HL-60/S4 treated with retinoic acid at 250 ng/mL for 4 days and 3 days (cell line): Measurements from ENCODE around the gene SCEL.

Experiments used
- in situ Hi-C: fragments of 300-500 bp; cut with MboI; formaldehyde crosslinking; loops from 2 replicates; pipeline ENCODE4 v1.7.0; 2022; ENCODE audit warnings: low sequenced_read_pairs

SCEL gene

DNA sequence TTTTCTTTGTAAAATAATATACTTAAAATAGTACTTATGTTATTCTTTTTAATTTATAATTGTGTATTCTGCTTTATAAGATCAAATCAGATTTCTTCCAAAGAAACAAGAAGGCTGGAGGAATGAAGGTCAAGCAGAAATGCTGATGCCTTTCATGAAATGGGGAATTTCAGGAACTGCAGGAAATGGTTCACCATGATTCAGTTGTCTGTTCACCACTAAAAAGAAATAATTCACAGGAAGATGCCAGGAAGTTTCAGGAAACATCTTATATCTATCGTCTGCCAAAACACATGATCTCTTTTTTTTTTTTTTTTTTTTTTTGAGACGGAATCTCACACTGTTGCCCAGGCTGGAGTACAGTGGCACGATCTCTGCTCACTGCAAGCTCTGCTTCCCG is 15.7 kb upstream of the SCEL start:
- in situ Hi-C loops = no loop called here

DNA sequence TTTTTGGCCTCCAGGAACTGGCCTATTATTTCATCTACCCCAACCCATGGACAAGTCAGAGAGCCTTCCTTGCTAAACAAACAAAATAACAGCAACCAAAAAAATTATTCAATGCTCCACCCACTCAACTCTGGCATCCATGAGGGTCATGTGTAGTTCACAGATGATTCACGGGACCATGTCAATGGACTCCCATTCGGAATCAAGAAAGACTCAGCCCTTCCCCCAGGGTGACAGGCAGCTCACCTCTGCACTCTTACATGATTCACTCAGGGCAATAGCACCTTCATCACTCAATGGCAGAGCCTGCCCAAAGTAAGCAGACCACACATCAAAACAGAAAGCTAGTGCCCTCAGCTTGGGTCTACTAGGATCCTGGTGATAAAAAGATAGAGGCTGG is 14.3 kb upstream of the SCEL start:
- in situ Hi-C loops = no loop called here

DNA sequence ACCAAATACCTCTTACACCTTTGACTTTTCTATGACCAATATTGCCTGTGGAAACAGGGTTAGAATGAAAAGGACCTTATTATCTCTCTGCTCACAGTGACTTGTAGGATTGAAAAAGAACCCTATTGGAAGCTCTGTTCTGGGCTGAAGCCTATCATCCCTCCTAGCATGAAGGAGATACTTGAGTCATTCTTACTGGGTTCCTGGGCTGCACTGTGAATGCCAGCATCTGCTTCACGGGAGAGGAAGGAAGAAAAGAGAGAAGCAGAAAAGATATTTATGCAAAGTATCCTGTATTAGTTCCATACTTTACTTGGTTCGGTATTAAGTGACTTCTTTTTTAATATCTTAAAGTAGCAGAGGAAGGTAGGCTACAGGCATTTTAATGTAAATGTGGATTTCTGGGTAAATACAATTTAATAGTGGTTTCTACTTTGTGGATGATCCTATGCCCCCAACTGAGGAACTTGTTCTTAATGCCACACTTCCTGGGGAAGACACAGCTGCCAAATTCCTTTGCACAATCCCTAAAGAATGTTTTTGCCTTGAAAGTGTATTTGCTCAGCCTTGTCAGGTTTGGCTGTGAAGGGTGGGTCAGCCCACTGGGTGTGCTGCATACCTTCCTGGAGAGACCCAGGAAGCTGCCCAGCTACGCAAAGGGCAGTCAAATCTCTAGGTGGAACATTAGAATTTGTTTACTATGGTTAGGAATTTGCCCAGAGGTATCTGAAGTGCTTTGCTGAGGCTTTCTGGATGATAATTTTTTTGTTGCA is 13.7 kb upstream of the SCEL start:
- in situ Hi-C loops = no loop called here

DNA sequence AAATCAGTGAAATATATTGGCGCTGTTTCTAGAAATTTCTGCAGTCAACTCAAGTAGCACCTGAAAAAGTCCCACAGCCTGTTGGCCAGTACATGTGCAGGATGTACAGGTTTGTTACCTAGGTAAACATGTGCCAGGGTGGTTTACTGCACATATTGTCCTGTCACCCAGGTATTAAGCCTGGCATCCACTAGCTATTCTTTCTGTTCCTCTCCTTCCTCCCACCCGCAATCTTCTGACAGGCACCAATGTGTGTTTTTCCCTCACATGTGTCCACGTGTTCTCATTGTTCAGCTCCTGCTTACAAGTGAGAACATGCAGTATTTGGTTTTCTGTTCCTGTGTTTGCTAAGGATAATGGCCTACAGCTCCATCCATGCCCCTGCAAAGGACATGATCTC is 13.1 kb upstream of the SCEL start:
- in situ Hi-C loops = no loop called here

DNA sequence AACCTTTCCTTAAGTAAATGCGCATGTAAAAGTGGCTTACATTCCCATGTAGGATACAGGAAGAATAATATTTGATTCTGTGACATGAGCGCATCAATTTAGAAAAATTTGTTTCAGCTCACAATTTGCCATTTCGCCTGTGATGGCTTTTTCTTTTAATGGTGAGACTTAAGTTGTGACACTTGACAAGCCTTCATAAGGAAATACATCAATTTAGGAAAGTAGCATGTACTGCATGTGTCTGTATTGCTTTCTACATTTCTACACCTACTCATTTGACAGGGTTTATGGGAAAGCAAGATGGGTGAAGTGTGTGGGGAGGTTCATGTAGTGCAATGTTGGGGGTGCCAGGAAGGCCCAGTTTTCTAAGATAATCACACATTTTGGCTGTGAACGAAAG is 12.1 kb upstream of the SCEL start:
- in situ Hi-C loops = no loop called here

DNA sequence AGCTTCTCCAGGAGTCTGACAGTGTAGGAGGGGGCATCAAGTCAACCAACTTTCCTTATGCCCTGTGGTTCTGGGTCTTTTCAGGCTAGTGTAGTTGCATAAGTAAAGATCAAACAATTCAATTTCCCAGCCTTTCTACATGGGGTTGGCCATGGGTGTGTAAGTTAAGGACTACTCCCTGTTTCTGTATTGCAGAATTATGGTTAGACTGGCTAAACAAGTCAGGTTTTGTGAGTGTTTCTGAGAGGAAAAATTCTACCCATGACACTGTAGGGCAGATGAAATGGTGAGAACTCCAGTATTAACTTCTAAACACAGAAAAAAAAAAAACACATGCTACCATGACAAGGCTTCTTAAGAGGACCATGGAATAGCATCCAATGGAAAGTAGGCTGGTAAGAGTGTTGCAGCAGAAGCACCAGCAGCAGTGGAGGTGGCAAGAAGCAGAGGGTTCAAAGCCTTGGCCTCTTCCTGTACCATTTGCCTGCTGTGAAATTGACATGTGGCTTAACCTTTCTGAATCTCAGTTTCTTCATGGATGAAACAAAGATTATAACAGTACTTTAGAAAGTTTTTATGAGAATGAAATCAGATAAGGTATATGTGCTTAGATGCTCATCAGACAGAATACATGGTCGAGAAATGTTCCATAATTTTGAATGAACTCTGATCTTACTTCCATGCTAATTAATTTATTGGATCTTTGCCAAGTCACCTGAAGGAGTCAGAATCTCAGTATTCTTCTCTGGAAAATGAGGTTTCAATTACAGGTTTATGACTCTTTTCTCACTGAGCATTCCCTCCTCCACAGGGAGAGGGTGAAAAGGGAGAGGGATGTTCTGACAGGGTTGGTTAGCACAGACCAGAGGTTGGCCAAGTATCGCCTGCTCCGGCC is 11.4 kb upstream of the SCEL start:
- in situ Hi-C loops = no loop called here

DNA sequence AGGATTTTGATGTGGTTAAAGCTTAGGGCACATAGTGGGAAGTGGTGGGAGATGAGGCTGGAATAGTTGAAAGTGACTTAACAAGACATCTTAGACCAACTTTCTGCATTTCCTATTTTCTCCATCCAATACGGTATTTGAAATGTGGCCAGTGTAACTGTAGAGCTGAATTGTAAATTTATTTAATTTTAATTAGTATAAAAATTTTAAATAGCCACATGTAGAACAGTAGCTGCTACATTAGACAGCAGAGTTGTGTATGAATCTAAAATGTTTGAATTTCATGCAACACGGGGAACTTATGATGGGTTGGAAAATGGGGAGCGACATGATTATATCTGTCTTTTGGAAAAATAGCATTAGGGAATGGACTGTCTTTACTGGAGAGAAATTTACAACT is 7.1 kb upstream of the SCEL start:
- in situ Hi-C loops = no loop called here

DNA sequence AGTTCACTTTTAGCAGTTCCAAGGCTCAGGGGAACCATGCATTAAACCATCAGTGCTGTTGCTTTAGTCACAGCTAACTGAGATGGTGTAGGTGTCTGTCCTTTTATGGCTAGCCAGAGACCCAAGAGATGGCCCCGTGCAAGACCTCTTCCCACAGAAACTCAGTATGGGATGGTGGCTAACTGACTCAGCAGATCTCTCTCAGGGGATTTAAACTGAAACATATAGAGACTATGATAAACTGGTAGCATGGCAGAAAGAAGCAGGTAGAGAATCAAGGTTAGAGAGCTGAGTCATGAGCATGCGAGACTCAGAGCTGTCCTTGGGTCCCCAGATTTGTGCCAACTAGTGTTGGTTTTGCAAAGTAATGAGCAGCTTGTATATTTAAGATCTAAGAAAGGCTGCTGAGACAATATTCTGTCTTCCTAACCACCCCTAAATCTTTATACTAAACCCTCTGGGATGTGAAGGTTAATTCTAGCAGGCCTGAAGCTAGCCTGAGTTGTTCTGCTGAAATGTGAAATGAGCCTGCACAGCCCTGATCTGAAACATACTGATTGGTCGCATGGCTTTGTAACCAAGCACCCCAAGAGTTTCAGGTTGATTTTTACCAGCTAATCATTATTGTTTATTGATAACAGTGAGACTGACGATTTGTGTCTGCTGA is 6.5 kb upstream of the SCEL start:
- in situ Hi-C loops = no loop called here

DNA sequence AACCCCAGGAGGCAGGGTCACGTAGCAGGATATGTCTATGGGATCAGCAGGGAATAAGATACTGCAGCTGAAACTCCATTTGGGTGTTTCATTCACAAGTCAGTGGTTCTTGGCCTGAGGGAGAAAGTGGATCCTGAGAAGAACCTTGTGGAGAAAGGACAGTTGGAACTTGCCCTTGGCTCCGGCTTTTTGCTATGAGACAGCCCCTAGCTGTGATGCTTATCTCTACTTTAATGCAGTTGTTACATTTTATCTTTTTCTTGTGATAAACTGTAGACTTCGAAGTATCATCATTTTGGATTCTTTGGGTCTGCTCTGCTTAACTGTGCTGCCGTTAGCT is 6.0 kb upstream of the SCEL start:
- in situ Hi-C loops = no loop called here

DNA sequence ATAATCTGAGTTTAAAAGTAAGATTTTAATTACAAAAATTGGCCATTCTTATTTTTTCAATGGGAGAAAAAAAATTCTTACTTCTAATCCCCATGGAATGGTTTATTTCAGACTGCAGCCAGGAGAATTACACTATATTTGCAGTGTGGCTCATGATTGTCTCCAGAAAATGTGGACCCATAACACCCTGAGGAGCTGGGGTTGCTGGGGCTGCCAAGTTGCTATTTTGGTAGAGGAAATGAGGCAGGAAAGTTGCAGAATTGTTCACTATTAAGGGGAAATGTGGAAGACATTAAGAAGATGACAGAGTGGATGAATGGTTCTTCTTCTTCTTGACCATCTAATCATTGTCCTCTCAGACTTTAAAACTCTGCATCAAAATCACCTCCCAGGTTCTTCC is 4.6 kb upstream of the SCEL start:
- in situ Hi-C loops = no loop called here

DNA sequence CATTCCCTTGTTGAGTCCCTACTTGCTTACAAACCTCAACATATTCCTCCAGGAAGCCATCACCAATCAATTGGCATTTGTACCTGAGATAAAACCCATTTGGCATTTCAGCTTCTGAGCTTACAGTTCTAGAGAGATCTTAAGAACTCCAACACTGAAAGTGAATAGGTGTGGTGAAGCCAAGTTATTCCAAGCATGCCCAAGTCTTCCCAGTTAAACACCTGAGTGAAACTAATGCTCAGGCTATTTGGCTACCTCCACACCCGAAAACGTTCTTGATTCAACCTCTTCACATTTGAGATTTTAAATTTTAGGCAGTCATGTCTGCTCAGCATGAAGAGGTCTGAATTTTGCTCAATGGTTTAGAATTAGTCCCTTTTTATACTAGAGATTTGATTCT is 2.5 kb upstream of the SCEL start:
- in situ Hi-C loops = no loop called here

DNA sequence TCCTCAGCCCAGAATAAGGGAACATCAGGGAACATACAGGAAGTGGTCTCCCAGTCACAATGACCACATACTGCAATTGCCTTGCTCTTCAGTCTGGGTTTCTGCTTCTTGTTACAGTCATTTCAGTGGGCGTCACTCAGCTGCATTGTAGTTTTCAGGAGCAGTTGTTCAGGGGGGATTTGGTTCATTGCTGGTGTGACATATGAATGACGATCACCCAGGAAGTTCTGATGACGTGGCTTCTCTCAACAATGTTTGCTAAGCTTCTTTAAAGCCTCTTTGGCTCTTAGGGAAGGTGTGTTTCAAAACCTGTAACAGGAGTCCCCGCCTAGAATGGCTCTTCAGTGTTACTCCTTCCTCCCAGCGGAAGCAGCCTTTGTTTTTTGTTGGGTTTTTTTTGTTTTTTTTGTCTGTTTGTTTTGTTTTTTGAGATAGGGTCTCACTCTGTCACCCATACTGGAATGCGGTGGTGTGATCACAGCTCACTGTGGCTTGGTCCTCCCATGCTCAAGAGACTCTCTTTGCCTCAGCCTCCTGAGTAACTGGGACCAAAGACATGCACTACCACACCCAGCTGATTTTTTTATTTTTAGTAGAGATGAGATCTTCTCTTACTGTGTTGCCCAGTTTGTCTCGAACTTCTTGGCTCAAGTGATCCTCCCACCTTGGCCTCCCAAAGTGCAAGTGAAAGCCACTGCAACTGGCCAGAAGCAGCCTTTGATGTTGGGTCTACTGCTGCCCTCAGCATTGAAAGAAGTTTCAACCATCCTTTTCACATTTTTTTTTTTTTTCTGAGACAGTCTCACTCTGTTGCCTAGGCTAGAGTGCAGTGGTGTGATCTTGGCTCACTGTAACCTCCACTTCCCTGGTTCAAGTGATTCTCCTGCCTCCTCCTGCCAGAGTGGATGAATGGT is 1.4 kb upstream of the SCEL start:
- in situ Hi-C loops = no loop called here

DNA sequence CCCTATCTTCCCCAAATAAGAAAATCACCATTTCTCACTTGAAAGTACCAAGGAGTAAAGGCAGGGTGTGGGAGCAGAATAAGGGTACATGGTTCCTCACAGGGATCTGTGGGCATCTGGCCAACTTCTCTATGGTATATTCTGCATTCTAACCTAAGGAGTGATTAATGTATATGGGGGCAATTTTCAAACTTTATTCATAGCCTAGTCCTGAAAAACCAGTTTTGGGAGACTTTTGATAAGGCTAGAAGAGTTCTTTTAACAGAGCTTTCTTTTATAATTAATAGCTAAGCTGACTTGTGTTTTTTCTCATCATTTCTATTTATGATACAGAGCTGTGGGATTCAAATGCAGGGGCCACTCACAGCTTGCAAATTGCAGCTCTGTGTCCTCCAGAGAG is 852 bp downstream of the SCEL start:
- in situ Hi-C loops = no loop called here

DNA sequence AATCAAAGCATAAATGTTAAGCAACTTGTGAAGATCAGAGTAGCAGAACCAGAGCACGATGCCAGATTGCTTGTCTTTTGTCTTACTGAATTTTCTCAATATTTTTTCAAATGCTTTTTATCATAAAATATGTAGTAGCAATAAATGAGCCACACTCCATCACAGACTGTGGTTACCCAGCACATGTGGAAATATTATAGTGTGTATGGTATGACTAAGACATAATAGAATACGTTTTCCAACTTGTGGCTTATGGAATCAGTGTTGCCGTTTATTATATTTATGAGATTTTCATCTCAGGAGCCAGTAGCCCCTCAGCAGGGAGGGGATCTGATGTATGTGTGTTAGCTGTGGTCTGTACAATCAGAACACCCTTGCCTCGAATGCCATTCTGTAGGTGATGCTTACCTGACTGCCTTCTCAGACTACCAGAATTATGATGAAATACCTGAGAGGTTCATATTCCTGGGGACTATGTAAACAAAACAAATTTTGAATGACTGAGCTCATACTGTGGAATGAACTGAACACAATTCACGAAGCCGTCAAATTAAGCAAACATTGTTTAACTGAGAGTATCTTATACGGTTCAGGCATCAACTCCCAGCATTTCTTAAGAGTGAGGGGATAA is 1.9 kb downstream of the SCEL start:
- in situ Hi-C loops = no loop called here

DNA sequence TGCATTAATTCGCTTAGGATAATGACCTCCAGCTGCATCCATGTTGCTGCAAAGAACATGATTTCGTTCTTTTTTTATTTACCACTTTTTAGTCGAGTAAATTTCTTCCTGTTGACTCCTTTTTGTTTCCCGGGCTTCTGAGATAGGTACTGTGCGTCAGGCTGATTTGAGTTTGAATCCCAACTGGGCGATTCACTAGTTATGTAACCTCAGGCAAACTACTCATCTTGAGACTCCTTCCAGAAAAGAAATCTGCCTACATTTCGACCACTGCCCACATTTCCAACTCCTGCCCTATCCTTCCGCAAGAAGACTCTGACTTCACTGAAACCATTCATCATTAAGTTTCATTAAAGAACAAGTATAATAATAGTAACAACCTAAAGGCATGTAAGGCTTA is 8.2 kb downstream of the SCEL start:
- in situ Hi-C loops = no loop called here

DNA sequence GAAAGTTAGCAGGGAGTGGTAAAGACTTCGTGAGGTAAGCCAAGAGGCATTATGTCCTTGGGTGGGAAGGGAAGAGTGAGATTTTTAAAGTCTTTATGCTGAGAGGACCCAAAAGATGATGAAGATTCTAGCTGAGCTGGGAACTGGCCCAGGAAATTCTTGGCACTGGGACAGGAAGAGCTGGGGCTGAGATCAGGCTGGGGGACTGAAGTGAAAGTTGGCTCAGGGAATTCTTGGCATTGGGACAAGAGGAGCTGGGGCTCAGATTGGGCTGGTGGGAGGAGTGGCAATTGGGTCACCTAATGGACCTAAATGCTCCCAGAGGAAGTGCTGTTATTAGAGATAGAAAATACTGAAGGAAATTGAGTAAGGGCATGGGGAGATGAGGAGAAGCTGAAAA is 8.8 kb downstream of the SCEL start:
- in situ Hi-C loops = no loop called here

DNA sequence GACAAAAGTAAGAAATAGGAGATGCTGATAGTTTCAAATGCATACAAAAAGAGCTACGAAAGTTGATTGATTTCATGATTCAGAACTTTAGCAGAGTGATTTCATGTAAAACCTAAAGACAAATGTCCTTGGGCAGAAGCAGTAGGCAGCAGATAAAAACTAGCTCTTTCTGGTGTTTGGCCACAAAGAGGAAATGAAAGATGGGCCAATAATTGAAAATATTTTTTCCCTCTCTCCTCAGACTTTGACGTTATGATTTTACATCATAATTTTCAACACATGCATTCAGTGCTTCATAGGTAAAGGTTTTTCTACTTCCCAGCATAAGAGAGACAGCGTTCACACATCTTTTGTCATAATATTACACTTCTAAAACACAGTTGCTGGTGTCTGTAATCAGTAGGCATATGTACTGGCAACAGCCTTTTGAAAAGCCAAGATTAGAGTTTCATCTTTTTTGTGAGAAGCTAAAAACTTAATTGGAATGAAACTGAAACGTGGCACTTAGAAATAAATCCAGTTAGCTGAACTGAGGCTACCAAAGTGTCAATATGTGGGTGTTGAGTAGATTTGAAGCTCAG is 9.3 kb downstream of the SCEL start:
- in situ Hi-C loops = no loop called here

DNA sequence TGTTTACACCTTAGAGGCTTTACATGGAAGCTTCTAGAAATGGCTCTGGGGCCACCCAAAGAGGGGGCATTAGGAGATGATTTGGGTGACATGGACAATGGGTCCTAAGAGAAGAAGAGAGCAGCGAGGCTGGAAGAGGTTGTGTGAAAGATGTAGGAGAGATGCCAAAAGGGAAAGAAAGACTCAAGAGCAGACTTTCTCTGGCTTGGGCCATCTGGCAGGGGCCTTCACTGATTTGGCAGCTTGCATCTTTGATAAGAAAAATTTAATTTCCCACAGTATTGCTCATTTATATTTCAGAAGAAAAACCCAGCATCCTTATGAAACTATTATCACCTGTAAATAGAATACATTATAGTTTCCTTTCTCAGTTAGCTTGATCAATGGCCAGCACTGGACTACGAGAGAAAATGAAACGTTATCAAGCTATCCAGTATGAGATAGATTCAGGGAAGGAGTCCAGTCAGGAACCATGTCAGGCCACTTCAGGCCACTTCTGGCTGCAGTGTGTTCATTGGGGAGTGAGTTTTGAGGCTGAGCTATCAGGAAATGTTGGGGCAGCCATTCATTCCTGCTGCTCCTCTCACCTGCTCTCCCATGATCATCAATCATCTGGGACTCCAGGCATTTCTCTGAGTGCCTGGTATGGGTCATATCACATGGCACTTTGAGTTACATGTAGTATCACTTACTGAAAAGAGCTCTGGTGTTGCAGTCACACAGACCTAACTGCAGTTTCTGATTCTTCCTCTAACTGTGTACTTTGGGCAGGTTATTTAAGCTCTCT is 10.3 kb downstream of the SCEL start:
- in situ Hi-C loops = no loop called here

DNA sequence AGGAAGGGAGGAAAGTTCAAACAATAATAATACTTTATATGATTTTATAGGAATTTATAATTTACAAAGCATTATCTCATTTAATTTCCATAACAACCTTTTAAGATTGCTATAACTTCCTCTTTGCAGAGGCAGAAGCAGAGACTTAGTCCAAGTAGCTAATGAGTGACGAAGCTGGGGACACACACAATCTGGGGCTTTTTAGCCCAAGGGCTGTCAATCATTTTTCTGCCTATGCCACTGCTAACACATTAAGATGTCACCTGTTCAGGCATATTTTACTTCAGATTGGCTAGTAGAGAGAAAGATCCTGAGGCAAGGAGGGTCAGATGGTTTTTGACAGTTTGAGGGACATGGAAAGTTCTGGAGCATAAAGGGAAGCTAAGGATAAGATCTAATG is 12.6 kb downstream of the SCEL start:
- in situ Hi-C loops = no loop called here
